GM12874 (cell line): Measurements from ENCODE around the gene CCDC182.

Experiments
- TF ChIP-seq, protein P1 (sequence below): IDR thresholded peaks from 2 replicates; pipeline ENCODE4 v1.5.1; 2011; ENCODE audit warnings: low read depth, mild to moderate bottlenecking, control low read depth, low read length, moderate library complexity; ENCODE audit not compliant: insufficient read depth

CCDC182 gene

DNA sequence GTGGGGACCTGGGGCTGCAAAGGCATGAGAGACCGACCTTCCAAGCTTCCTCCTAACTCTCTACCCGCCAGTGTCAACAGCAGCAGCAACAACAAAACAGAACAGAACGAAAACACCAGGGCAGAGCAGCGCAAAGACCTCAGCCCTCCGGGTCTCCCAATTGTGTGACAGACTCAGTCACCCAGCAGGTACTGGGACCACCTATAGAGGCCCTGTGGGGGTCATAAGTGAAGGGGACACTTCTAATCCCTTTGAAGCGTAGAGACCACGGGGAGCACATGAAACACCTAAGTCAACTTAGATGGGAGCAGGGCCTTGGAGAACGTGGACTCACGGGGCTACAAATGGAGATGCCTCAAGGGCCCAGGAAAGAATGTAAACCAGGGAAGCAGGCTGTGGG, 12.6 kb upstream of the CCDC182 start:
- TF ChIP-seq, protein P1, sequence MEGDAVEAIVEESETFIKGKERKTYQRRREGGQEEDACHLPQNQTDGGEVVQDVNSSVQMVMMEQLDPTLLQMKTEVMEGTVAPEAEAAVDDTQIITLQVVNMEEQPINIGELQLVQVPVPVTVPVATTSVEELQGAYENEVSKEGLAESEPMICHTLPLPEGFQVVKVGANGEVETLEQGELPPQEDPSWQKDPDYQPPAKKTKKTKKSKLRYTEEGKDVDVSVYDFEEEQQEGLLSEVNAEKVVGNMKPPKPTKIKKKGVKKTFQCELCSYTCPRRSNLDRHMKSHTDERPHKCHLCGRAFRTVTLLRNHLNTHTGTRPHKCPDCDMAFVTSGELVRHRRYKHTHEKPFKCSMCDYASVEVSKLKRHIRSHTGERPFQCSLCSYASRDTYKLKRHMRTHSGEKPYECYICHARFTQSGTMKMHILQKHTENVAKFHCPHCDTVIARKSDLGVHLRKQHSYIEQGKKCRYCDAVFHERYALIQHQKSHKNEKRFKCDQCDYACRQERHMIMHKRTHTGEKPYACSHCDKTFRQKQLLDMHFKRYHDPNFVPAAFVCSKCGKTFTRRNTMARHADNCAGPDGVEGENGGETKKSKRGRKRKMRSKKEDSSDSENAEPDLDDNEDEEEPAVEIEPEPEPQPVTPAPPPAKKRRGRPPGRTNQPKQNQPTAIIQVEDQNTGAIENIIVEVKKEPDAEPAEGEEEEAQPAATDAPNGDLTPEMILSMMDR, result no peak

DNA sequence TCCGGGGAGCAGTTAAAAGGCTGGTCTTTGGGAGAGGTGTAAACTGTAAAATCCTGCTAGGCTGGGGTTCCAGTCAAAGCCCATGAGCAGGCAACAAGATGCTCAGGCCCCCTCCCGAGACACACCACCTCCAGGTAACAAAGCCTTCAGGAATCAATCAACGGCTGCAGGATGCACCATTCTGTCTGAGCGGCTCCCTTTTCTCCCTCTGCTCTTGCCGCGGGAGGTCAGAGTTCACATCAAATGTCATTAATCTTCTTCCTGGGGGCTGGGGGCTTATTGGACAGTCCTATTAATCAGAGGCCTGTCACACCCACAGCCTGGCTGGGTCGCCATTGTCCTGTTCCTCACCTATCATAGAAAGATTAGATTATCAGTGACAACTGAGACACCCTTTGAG, 11.9 kb upstream of the CCDC182 start:
- TF ChIP-seq, protein P1, result no peak

DNA sequence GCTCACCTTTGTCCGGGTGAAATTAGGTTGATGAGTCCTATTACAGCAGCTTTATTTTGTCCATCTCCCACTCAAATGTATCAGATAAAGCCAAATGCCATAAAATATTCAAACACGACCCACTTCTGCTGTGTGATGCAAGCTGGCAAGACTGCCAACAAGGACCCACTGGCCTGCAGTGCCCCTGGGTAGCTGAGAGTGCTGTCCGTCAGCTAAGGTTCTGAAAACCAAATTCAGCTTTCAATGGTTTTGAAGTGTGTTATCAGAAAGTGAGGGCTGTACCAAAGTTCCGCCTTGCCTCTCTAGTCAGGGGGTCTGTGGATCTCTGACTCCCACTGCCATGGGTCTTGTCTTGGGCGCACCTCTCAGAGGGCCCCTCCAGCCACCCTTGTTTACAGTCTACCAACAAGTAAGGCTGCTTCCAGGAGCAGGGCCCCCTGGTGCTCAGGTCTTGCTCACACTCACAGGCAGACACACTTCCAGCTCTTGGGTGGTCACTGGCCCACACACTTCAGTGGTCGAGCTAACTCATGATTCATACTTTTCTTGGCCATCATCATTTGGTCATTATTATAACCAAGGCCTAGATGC, 10.5 kb upstream of the CCDC182 start:
- TF ChIP-seq, protein P1, result no peak

DNA sequence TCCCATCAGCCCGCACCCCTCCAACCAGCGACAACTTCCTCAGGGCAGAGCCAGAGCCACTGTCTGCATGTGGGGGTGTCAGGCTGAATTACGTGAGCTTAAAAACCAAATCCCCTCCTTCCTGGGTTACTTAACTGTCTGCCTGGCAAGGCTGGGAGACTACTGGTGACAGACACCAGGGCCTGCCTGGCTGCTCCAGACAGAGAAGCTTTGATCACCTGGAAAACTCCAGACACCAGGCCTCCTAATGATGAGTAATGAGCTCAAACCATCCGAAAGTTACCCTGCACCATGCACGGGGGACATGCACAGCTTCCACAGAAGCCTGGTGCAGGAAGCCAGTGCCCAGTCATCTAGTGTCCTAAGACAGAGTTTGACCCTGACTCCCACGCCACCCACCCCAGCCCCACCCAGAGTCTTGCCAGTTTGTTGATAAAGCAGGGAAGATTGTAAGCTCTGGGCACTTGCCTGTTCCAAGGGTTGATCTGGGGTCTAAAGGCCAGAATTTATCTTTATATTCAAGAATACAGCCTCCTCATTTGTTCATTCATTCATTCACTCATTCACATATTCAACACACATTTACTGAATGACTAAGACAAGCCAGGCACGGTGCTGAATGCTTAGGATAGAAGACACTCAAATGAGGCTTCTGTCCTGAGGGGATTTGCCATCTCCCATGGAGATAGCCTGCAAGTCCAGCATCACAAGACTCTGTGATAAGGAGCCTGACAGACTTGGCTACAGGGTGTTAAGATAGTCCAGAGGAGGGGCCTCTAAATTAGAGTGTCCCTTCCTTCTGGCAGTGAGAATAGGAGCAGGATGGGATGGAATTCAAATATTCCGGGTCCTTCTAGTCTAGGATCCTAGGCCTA, 7.2 kb upstream of the CCDC182 start:
- TF ChIP-seq, protein P1, result no peak

DNA sequence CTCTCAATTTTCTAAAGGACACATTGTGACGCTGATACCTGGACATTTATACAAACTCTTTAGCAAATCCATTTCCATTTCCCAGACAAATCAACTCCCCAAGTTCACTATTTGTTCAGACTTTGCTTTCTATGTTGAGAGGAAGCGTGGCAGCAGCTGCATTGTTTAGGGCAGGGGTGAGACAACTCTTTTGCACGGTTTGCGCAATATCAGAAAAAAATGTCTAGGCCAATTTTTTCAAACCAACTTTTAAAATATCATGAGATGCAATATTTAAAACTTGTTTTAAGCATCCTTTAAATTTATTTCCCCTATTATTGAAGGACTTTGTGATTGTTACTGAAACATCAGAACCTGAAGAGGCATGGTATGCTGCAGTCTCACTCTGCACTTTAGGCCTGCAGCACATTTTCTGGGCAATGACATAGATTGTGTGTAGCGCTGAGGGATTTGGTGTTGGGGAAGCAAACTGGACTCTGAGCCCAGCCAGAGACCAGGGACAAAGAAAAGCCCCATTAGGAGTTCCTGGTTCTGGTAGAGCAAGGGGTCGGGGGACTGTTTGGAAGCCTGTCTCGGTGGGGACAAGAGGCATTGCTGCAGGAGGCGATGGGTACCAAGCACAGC, 6.4 kb upstream of the CCDC182 start:
- TF ChIP-seq, protein P1, result no peak

DNA sequence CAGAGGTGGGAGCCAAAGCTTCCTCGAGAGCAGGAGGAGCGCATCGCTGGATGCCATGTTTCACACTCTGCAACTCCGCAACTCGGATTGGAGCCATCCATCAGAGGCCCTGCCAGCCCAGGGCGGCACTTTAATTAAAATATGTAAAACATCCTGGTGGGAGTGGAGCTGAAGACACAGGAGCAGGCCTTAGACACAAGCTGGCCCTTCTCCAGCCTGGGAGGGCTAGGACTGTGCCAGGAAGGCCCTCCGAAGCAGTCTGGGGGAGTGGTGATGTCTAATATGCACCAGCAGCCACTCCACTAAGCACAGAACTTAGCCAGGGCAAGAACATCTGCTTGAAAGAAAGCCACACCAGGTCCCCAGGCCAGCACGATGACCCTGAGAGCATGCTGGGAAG, 5.8 kb upstream of the CCDC182 start:
- TF ChIP-seq, protein P1, result no peak

DNA sequence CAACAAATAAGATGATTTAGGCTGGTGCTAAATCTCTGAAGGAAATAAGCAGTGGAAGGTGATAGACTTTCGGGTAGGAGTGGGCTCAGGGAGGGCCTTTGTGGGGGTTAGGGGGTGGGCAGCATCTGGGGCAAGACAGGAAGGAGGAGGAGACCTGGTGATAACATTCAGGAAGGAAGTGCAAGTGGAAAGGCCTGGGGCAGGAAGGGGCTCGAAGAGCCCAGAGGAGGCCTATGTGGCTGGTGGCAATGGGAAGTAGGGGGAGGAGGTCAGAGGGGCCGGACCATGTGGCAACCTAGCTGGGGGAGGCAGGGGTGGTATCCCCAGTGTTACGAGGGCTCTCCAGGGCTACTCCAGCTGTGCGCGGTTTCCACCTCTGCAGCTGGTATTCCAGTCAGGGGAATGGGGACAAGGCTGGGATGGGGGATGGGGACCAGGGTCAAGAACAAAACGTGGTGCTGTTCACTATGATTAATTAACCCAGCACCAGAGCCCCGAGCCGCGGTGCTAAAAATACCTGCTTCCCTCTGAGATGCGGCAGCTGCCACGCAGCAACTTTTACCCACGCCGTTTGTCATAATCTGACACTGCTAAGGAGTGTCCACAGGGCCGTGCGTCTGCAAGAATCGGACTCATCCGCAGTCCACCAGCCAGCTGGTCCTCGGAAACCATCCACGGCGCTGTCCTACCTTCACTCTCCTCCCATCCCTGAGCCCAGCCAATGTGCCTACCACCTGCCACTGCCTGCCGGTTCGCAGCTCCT, 5.2 kb upstream of the CCDC182 start:
- TF ChIP-seq, protein P1, result no peak
